ENCODE data around the gene RFX3.

DNA sequence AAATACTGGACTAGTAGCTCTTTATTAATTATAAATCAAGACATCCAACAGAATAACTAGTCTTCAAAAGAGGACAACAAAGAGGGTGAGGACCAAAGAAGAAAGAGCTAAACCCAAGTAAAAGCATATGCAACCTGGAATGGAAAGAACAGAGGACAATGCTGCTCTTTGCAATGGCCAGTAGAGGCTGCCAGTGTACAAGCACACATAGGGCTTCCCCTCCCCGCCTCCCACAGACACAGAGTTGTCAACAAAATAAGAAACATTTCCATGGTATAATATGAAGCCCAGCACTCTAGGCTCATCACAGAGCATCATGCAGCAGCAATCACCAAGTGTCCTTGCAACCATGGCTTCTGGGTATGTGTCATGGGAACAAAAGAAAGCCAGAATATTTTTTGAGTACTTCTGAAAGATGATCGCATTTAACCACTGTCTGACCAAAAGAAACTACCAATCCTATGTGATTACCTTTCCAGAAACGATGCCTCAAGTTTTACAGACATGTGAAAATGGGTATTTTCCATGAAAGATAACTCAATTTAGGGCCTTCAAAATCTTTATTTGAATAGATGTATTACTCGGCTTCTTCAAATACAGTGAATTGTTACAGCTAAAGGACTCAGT, 58.1 kb downstream of the RFX3 start:
- TF ChIP-seq REST (IDR thresholded peaks at IDR 0.05; ENCODE audit: insufficient replicate concordance, low read depth), result no peak
- TF ChIP-seq, protein P1, sequence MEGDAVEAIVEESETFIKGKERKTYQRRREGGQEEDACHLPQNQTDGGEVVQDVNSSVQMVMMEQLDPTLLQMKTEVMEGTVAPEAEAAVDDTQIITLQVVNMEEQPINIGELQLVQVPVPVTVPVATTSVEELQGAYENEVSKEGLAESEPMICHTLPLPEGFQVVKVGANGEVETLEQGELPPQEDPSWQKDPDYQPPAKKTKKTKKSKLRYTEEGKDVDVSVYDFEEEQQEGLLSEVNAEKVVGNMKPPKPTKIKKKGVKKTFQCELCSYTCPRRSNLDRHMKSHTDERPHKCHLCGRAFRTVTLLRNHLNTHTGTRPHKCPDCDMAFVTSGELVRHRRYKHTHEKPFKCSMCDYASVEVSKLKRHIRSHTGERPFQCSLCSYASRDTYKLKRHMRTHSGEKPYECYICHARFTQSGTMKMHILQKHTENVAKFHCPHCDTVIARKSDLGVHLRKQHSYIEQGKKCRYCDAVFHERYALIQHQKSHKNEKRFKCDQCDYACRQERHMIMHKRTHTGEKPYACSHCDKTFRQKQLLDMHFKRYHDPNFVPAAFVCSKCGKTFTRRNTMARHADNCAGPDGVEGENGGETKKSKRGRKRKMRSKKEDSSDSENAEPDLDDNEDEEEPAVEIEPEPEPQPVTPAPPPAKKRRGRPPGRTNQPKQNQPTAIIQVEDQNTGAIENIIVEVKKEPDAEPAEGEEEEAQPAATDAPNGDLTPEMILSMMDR (IDR thresholded peaks at IDR 0.05; ENCODE audit: insufficient read depth, low read length), result peak; percentile 98
- no peak for TF ChIP-seq POLR2AphosphoS5 (IDR thresholded peaks at IDR 0.05; ENCODE audit: low read depth)

All from HL-60 (cell line).